ENCODE data around the gene AHI1. TPM values are rescaled to one million over a fixed set of nuclear protein-coding genes. Genes with fewer than 3 reads are reported as not detected.
"Not testable (repeated sequence)": the region's sequence is repeated elsewhere in the genome, so short reads cannot be mapped to it uniquely, and the experiment has no call there.

AHI1 gene
- total RNA-seq, 1 donor from 2014 or later, result 7.3 TPM

DNA sequence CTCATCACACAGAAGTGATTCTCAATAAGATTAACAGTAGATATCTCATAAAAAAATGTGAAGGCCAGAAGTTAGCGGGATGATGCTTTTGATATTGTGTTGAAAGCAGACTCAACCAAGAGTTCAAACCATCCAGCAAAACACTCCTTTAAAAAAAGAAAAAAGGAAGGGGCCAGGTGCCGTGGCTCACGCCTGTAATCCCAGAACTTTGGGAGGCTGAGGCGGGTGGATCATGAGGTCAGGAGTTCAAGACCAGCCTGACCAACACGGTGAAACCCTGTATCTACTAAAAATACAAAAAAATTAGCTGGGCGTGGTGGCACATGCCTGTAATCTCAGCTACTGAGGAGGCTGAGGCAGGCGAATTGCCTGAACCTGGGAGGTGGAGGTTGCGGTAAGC, 157.6 kb downstream of the AHI1 start:
- DNase-seq (ENCODE audit: extremely low read depth, low read depth, low spot score), result not testable (repeated sequence)

DNA sequence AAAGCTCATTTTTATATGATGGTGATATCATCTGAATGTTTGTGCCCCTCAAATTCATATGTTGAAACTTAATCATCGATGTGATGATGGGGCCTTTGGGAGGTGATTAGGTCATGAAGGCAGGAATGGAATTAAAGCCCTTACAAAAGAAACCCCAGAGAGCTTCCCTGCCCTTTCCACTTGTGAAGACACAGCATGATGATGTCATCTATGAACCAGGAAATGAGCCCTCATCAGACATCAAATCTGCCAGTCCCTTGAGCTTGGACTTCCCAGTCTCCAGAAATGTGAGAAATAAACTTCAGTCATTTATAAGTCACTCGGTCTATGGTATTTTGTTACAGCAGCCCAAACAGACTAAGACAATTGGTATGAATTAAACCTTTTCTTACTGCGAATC, 163.4 kb downstream of the AHI1 start:
- DNase-seq (ENCODE audit: extremely low read depth, low read depth, low spot score), result no peak

DNA sequence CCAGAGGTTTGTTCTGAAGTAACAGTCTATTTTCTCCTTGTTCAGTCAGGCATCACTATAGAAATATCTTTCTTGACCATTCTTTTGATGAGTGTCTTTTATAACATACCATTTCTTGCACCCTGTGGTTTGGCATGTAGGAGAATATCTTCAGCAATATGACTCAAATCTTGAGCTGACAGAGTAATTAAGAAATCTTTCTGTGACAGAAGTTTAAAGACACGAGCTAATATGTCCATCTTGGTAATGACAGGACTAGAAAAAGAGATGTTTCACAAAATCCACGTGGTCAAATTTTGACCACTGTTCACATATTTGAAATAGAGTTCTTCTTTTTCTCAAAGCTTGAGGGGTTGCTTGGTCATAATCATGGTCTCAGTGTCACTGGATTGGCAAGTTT, 166.5 kb downstream of the AHI1 start:
- no peak for DNase-seq (ENCODE audit: extremely low read depth, low read depth, low spot score)

DNA sequence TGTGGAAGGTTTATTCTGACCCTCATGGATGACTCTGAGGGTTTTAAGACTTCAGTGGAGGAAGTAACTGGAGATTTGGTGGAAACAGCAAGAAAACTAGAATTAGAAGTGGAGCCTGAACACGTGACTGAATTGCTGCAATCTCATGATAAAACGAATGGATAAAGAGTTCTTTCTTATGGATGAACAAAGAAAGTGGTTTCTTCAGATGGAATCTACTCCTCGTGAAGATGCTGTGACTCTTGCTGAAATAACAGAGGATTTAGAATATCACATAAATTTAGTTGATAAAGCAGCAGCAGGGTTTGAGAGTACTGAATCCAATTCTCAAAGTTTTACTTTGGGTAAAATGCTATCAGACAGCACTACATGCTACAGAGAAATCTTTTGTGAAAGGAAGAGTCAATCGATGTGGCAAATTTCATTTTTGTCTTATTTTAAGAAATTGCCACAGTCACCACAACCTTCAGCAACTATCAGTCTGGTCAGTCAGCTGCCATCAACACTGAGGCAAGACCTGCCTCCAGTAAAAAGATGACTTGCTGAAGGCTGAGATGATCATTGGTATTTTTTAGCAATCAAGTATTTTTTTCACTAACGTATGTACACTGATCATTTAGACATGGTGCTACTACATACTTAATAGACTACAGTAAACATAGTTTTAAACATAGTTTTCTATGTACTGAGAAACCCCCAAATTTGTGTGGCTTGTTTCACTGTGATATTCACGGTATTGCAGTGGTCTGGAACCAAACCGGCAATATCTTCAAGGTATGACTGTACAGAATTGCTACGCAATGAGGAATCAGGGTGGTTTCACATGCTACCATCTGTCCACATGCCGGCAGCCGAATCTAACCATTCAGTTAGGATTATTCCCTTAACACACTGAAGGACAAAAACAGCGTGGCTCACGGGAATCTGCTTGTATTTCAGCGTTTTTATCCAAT, 167.4 kb downstream of the AHI1 start:
- DNase-seq (ENCODE audit: extremely low read depth, low read depth, low spot score), result no peak

DNA sequence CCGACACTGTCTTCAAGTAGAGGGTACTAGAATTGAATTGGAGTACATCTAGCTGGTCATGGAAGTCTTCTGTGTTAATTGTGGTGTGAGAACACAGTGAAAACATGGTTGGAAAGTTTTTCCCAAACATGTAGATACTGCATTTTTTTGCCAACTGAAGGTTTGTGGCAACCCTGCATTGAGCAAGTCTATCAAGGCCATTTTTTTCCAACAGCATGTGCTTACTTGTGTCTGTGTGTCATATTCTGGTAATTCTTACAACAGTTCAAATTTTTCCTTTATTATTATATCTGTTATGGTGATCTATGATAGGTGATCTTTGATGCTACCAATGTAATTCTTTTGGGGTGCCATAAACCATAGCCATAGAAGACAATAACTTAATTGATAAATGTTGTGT, 169.4 kb downstream of the AHI1 start:
- no peak for DNase-seq (ENCODE audit: extremely low read depth, low read depth, low spot score)

DNA sequence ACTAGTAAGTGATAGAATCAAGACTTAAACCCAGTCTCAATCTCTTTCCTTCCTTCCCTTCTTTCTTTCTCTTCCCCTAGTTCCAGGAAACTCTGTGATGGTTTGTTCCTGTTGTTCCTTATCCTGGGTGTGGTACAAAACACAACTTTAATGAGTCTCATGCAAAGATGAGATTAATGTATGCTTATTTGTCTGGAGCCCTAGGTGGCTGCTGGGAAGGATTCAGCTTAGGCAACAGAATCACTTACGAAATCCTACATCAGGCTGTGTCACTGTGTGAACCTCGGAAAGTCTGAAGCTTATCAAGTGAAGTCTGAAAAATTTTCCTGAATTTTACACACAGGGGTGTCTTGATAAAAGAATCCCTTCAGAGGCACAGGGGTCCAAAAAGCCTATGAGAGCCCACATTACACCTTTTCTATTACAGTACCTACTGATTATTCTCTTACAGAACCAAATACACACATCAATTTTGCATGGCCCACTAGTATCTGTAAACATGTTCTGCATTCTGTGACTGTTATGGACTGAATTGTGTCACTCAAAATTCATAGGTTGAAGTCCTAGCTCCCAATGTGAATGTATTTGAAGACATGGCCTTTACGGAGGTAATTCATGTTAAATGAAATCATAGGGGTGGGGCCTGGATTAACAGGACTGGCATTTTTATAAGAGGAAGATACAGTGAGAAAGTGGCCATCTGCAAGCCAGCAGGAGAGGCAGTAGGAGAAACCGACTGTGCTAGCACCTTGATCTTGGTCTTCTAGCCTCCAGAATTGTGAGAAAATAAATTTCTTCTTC, 171.7 kb downstream of the AHI1 start:
- no peak for DNase-seq (ENCODE audit: extremely low read depth, low read depth, low spot score)

DNA sequence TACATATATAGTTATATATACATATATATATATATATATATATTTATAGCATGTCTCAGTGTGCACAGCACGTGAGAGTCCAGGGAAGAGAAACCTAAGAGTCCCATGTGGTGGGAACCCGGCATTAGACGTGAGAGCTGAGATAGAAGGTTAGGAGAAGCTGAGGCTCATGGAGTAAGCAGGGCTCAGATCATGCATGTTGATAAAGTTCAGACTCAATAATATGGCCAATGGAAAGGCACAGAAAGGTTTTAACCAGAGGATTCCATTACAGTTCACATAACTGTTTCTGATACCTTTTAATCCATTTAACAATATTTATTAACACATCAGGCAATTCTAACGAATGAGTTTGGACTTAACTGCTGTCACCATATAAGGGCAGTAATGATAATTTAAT, 173.0 kb downstream of the AHI1 start:
- no peak for DNase-seq (ENCODE audit: extremely low read depth, low read depth, low spot score)

DNA sequence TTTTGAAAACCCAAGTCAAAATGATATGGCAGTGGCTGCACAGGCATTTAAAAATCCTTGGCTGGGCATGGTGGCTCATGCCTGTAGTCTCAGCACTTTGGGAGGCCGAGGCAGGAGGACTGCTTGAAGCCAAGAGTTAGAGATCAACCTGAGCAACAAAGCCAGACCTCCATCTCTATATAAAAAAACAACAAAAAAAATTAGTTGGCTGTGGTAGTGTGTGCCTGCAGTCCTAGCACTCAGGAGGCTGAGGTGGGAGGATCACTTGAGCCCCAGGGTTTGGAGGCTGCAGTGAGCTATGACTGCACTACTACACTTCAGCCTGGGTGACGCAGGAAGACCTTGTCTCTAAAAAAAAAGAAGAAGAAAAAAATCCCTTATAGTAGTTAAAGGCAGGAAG, 173.6 kb downstream of the AHI1 start:
- DNase-seq (ENCODE audit: extremely low read depth, low read depth, low spot score), result no peak

DNA sequence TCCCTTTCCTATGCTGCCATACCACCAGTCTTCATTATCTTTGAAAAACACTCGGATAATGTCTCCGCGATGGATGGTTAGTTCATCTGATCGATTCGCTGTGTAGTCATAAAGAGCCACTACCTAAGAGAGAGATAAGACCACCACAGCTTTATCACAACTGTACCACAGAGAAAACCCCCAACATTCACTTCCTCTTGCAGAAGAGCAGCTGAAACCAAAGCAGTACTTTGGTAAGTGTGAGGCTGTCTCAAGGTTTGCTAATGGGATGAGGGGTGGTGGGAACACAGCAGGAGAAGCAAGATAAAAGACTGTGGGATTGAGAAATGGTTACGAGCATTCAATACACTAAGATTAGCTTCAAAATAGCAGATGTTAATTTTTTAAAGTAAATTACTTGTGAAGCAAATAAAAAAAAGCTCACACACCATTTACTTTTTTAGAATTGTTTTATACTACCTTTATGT, 174.3 kb downstream of the AHI1 start:
- no peak for DNase-seq (ENCODE audit: extremely low read depth, low read depth, low spot score)

DNA sequence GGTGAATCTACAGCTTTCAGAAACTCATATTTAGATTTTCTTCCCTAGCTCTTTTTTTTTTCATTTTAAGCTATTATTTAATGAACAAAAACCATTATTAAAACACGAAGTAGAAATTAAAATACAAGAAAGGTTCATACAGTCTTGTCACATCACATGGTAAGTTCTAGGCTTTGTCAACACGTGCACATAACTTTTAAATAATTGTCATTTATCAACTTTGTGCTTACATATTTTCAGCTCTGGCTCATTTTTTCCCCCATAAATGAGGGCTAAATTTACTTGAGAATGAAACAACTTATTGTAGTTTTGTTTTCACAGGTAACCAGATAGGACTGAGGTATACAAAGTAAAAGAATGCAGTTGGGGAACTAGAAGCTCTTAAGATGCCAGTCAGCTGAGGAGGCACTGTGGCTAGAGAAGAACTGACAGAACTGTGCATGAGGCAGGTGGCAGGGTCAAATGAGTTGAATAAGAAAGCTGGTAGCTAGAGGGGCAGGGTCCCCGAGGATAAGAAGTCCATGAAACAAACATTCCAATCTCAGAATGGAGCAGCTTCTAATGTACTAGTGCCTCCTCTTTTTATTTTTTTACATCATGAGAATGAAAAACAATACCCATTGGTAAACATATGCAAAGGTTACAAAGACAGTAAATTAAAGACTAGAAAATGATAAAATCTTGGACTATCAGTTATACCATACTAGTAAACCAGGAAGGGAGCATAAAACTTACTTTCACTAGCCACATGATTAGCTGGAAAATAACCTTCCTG, 174.9 kb downstream of the AHI1 start:
- DNase-seq (ENCODE audit: extremely low read depth, low read depth, low spot score), result no peak

DNA sequence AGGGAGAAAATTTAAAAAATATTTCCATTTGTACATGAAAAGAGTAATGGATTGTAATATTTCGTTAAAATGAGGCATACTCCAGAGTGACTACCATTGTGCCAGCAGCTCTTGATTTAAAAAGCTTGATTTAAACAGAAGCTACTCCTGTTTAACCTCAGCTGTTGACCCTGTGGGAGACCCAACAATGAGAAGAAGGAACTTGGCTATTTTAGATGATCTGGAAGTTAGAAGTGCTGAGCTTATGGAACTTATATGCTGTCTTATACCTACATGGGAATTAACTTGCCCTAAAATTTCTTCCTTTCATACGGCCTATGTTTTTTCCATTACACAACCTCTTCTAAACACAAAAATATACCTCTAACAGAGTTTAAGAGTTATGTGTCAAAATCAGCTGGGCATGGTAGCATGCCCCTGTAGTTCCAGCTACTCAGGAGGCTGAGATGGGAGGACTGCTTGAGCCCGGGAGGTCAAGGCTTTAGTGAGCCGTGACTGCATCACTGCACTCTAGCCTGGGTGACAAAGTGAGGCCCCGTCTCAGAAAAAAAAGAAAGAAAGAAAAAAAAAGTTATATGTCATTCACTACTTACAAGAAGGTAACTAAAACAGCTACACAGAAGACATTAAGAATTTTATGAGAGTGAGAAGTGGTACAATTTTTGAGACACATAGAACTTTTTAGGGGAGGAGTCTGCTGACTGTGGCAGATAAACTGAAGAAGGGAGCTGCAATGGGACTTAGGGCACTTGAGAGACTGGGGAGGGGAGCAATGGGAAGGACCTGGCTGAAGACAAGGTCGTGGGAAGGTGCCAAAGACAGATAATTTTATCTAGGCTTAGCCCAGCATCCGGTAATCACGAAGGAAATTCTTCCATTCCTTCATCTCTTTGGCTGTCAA, 176.6 kb downstream of the AHI1 start:
- DNase-seq (ENCODE audit: extremely low read depth, low read depth, low spot score), result no peak

DNA sequence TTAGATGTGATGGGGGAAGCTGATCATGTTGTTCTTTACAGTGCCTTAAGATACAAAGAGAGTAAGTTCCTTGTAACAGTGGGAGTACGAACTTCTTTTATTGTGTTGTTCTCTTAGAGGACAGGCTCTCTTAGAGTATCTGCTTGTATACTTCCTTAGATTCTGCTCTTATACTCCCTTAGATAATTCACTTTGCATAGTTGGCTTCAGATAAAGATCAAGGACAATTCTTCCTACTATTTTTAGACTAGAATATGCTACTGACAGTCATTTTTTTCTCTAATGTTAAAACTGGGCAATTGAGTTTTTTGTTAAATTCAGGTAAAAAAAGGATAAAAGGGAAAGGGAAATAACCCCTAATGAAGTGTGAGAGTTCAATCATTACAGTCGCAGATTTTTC, 177.7 kb downstream of the AHI1 start:
- no peak for DNase-seq (ENCODE audit: extremely low read depth, low read depth, low spot score)

DNA sequence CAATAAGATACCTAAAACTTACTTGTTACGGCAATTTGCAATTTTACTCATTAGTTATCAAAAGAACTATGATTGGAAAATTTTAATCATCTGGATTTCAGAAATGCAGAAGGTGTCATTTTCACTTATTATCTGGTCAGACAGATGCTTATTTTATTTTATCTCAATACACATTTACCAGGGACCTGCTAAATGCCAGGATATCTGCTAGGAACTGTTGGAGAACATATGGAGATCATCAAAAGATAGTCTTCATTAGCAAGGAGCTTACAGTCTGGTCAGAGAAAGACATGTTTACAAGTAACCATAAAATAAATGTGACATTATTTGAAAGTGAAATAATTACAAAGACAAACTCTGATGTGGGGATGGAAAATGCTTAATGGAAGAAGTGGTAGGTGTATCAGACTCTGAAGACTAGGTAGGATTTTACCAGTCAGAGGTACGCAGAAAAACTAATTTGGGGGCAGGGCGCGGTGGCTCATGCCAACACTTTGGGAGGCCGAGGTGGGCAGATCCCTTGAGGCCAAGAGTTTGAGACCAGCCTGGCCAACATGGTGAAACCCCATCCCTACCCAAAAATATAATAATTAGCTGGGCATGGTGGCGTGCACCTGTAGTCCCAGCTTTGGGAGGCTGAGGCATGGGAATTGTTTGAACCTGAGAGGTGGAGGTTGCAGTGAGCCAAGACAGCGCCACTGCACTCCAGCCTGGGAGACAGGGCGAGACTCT, 178.6 kb downstream of the AHI1 start:
- no peak for DNase-seq (ENCODE audit: extremely low read depth, low read depth, low spot score)

DNA sequence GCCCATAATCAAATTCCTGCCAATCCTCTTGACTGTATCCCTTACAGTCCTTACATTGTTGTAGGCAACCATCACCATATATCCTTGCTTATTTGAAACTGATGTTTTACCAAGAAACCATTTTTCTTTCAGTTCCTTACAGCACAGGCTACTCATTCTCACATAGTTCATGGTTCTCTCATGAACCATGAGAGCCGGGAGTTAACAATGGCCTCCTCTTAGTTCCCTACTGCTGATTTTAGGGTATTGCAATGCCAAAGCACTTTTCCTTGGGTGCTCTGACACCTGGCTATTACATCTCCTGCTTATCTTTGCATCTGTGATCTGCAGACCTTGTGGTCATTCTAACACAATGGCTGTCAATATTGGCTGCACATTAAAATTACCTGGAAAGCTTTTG, 183.0 kb downstream of the AHI1 start:
- no peak for DNase-seq (ENCODE audit: extremely low read depth, low read depth, low spot score)

DNA sequence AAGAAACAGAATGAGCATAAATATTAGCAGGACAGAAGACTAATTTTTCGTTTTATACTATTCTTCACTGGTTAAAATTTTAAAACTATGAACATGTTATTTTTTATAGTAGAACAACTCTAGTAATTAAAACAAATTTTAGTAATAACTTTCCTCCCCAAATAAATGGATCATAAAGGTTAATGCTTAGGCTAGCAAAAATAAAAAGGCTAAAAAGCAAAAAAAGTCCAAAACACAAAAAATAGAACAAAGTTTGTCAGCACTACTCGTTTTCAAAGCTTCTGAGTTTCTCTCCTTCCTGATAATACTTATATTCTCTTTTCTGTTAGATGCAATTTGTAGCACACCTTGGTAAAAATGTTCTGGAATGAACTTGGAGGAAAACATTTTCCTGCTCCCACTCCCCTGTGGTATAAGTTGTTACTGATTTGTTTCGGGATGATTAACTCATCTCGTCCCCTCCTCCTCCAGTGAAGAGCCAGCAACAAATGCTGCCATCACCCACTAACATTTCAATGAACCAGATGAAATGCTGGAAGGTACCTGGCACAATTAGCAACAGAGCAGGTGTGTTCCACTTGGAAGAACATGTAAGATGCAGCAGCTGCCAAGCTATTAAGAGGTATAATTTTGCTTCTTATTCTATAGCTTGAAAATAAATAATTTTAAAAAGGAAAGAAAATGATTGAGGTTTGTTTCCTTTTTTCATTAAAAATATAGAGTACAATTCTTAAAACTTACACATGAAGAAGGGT, 185.9 kb downstream of the AHI1 start:
- no peak for DNase-seq (ENCODE audit: extremely low read depth, low read depth, low spot score)

DNA sequence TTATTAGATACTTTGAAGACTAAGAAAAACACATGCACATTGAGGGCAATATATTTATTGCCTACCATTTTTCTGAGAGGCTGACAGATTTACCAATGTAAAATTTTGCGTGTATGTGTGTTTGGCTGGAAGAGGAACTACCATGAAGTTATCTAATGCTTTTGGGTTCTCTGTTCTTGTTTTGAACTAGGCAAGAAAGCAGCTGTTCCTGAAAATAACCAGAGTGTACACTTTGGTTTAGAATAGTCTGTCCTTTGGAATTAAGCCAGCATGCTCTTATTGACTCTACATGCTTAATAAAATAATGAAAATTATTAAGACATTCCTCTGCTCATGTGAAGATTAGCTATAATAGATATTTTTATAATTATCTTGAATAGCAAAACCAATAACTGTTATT, 187.2 kb downstream of the AHI1 start:
- no peak for DNase-seq (ENCODE audit: extremely low read depth, low read depth, low spot score)

DNA sequence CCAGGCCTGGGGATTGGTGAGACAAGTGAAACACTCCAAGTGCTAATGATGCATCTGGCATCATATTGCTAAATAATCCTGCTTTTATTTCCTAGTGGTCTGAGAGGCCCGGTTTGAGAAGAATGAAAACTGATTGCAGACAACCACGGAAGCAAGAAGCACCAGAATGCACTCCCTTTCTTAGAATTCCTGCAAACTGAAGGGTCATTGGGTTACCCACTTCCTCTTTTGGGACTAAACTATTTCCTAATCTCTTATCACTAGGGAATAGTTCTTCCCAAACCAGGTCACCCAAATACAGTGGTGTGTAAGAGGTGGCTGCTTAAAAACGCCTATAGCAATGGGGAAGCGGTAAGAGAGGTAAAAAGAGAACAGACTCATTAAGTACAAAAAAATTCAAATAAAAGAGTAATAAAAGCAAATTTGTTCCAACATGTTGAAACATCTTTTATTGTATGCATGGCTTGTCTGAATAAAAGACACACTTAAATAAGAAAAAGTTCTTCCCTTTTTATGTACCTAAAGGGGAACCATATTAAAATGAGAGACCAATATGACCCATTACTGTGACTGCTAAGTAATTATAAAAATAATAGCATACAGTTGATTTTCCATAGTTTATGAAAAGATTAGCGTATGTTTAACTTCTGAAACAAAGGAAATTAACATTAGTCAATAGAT, 190.7 kb downstream of the AHI1 start:
- no peak for DNase-seq (ENCODE audit: extremely low read depth, low read depth, low spot score)

DNA sequence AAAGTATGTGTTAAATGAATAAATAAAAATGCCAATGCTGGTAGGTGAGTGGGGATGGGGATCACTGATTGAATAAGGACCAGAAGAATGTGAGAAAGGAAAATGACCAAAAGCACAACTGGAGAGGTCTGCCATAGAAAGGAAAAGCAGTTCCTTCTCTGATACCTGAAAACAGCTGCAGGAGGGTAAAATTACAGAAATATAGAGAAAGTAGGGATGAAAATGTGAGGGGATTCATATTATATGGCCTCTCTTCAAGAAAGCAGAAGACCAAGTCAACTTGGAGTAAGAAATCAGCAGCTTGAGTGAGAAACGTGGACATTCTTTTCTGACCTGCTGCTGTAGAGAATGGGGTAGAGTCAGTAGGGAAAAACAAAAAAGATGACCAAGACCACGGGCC, 191.4 kb downstream of the AHI1 start:
- no peak for DNase-seq (ENCODE audit: extremely low read depth, low read depth, low spot score)

Measured in glomerular endothelial cell (primary cell).